Loucy (cell line): ENCODE measurements around the gene IGF2BP2.
"Not testable (repeated sequence)": the region's sequence is repeated elsewhere in the genome, so short reads cannot be mapped to it uniquely, and the experiment has no call there.

Experiments
- H2AFZ ChIP-seq: fragments of 200-600 bp; sonication (generic); 2 replicates; pipeline ENCODE4 v1.6.0; 2016; ENCODE audit warnings: antibody characterized with exemption, mild to moderate bottlenecking, low read length, moderate library complexity
- H3F3A ChIP-seq: fragments of 200-600 bp; 2 replicates; pipeline ENCODE4 v1.6.0; 2016; ENCODE audit warnings: antibody characterized with exemption, low read depth, mild to moderate bottlenecking
- H3K27me3 ChIP-seq: fragments of 200-600 bp; sonication (generic); 2 replicates; pipeline ENCODE4 v1.6.1; 2014; ENCODE audit warnings: low read length, mild to moderate bottlenecking; ENCODE audit not compliant: insufficient read depth, poor library complexity, severe bottlenecking
- H3K36me3 ChIP-seq: fragments of 200-600 bp; sonication (generic); 2 replicates; pipeline ENCODE4 v1.6.1; 2016; ENCODE audit warnings: low read length; ENCODE audit not compliant: insufficient read depth
- H3K4me1 ChIP-seq: fragments of 200-600 bp; sonication (generic); 2 replicates; pipeline ENCODE4 v1.5.1; 2014; ENCODE audit warnings: low read length, mild to moderate bottlenecking; ENCODE audit not compliant: insufficient read depth, poor library complexity, severe bottlenecking
- H3K4me2 ChIP-seq: fragments of 200-600 bp; sonication (generic); 2 replicates; pipeline ENCODE4 v1.6.0; 2014; ENCODE audit warnings: antibody characterized with exemption, low read length, low read depth, mild to moderate bottlenecking; ENCODE audit not compliant: poor library complexity, severe bottlenecking
- H3K4me3 ChIP-seq: fragments of 200-600 bp; sonication (generic); 2 replicates; pipeline ENCODE4 v1.5.1; 2014; ENCODE audit warnings: low read length, mild to moderate bottlenecking, mixed read lengths; ENCODE audit not compliant: poor library complexity, severe bottlenecking
- H3K79me2 ChIP-seq: fragments of 200-600 bp; sonication (generic); 2 replicates; pipeline ENCODE4 v1.6.1; 2014; ENCODE audit warnings: low read length; ENCODE audit not compliant: insufficient read depth
- H3K9ac ChIP-seq: fragments of 200-600 bp; sonication (generic); 2 replicates; pipeline ENCODE4 v1.6.0; 2014; ENCODE audit warnings: mild to moderate bottlenecking, low read depth, low read length, moderate library complexity; ENCODE audit not compliant: poor library complexity, severe bottlenecking
- H3K9me2 ChIP-seq: fragments of 200-600 bp; sonication (generic); replicated peaks from 2 replicates; pipeline ENCODE4 v1.6.1; 2016; ENCODE audit warnings: low read depth, low read length, mixed read lengths
- H3K9me3 ChIP-seq: fragments of 200-600 bp; sonication (generic); 2 replicates; pipeline ENCODE4 v1.6.1; 2014; ENCODE audit warnings: mild to moderate bottlenecking, antibody characterized with exemption, low read length, low read depth; ENCODE audit not compliant: insufficient read depth
- H4K20me1 ChIP-seq: fragments of 200-600 bp; sonication (generic); 2 replicates; pipeline ENCODE4 v1.6.0; 2014; ENCODE audit warnings: antibody characterized with exemption, low read length, mild to moderate bottlenecking; ENCODE audit not compliant: insufficient read depth, poor library complexity, severe bottlenecking
- CTCF ChIP-seq: fragments of 200-600 bp; sonication (generic); conservative IDR thresholded peaks from 2 replicates; pipeline ENCODE4 v1.5.1; 2014; ENCODE audit warnings: mild to moderate bottlenecking, antibody characterized with exemption, low read length
- EZH2phosphoT487 ChIP-seq: fragments of 200-600 bp; IDR thresholded peaks from 2 replicates; pipeline ENCODE4 v1.6.1; 2018; ENCODE audit warnings: antibody characterized with exemption, mild to moderate bottlenecking, moderate library complexity, borderline replicate concordance

Gene IGF2BP2

GRCh38 chr3:185768578-185768982, 56.3 kb downstream of the IGF2BP2 start:
- not testable (repeated sequence) for H3K9me2 ChIP-seq, H3K9me3 ChIP-seq, H4K20me1 ChIP-seq, H2AFZ ChIP-seq, H3F3A ChIP-seq, H3K79me2 ChIP-seq, H3K4me1 ChIP-seq, H3K27me3 ChIP-seq, H3K36me3 ChIP-seq, H3K9ac ChIP-seq, H3K4me3 ChIP-seq, H3K4me2 ChIP-seq
- peak; percentile 75 for TF ChIP-seq CTCF

DNA sequence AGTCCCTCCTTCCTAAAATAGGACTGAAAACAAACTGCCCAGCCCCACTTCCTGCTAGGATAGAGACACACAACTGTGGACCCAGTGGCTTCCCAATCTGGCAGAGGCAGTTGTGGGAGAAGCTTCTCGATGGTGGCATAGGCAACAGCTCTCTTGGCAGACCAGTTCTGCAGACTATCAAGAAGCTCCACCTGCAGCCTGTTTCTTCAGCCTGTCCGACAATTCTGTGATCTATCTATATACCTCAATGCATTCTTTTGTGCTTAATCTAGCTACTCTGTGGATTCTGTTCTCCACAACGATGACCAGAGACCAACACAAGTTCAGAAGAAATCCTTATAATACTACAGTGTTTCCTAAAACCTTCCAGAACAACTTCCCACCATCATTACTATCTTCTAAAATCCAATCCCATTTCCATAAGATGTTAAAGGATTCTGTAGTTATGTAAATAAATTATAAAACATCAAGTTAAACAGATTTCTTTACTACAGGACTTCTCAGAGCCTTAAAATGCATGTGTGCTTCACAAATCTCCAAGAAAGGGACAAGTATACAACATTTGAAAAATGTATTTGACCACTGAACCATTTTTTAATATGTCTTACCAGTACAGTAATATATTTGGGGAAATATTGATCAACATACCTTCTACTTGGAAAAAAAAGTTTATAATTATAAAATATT, 57.7 kb downstream of the IGF2BP2 start:
- Histone ChIP-seq H3K4me1 (no peaks in the 10 kb centered on the region), H3K9me2 (no peaks in the 10 kb centered on the region), H3K27me3 (no peaks in the 10 kb centered on the region), H4K20me1 (no peaks in the 10 kb centered on the region), H3K79me2 (no peaks in the 10 kb centered on the region), H3K36me3 (no peaks in the 10 kb centered on the region), H2AFZ (peak overlapping the region; percentile 63), H3K4me3 (no peak overlapping the region), H3K9ac (no peak overlapping the region), H3F3A (0 out of 2 replicates have a peak, but pooled peaks cover 4% of the 10 kb centered on the region), H3K9me3 (no peaks in the 10 kb centered on the region), H3K4me2 (no peak overlapping the region)
- TF ChIP-seq EZH2phosphoT487: no peak
- TF ChIP-seq CTCF: no peak

DNA sequence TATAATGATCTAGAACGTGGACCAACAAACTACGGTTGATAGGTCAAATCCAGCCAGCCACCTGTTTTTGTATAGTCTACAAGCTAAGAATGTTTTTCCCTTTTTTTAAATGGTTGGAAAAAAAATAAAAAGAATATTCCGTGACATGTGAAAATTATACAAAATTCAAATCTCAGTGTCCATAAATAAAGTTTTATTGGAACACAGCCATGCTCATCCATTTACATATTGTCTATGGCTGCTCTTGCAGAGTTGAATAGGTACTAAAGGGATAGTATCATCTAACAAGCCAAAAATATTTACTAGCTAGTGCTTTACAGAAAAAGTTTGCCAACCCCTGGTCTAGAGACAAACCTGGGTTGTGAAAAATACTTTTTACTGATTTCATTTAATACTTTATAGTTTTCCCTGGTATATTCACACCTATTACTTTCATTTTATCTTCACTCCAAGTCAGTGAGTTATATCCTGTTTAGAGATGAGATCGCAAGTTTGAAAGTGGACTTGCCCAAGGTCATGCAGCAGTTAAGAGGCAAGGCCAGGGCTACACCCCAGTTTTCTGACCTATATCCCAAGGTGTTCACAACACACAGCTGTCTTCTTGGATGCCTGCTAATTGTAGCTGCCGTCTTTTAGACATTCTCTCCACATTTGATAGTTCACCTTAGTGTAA, 58.4 kb downstream of the IGF2BP2 start:
- Histone ChIP-seq H4K20me1 (no peaks in the 10 kb centered on the region), H3K9me3 (no peaks in the 10 kb centered on the region), H3K4me3 (no peak overlapping the region), H3K27me3 (no peaks in the 10 kb centered on the region), H3K4me2 (no peak overlapping the region), H3K79me2 (no peaks in the 10 kb centered on the region), H3K9me2 (no peaks in the 10 kb centered on the region), H3K4me1 (no peaks in the 10 kb centered on the region), H2AFZ (peak overlapping the region; percentile 63; the same call in 1 of the 2 replicates), H3K9ac (no peak overlapping the region), H3F3A (0 out of 2 replicates have a peak, but pooled peaks cover 4% of the 10 kb centered on the region), H3K36me3 (no peaks in the 10 kb centered on the region)
- no peak for TF ChIP-seq CTCF
- no peak for TF ChIP-seq EZH2phosphoT487
